HepG2 (cell line): ENCODE data around the gene NOL4L. TPM values are rescaled to one million over a fixed set of nuclear protein-coding genes. Genes with fewer than 3 reads are reported as not detected.

ENCODE experiments used
- ATF7-NPFF ChIP-seq: sonication (generic); formaldehyde crosslinking; IDR thresholded peaks from 2 replicates; pipeline ENCODE4 v1.8.1; 2023; ENCODE audit warnings: mild to moderate bottlenecking, low read depth, missing genetic modification reagents, moderate library complexity
- BCL6 ChIP-seq: IDR thresholded peaks from 2 replicates; pipeline ENCODE4 v1.6.1; 2016; ENCODE audit warnings: missing genetic modification reagents, missing compliant biosample characterization
- BRD4 ChIP-seq: sonication (generic); formaldehyde crosslinking; IDR thresholded peaks from 2 replicates; pipeline ENCODE4 v1.4.0; 2020; ENCODE audit warnings: missing genetic modification reagents
- KDM4B ChIP-seq: sonication (generic); formaldehyde crosslinking; IDR thresholded peaks from 2 replicates; pipeline ENCODE4 v1.4.0; 2020; ENCODE audit warnings: missing genetic modification reagents
- MXI1 ChIP-seq: IDR thresholded peaks from 3 replicates; pipeline ENCODE4 v1.6.1; 2012; ENCODE audit warnings: low read depth, low read length, inconsistent platforms, borderline replicate concordance
- NRL ChIP-seq: sonication (generic); formaldehyde crosslinking; IDR thresholded peaks from 2 replicates; pipeline ENCODE4 v1.5.0; 2020; ENCODE audit warnings: missing genetic modification reagents, mild to moderate bottlenecking, moderate library complexity, borderline replicate concordance
- ZFAT ChIP-seq: sonication (generic); formaldehyde crosslinking; conservative IDR thresholded peaks from 2 replicates; pipeline ENCODE4 v1.8.1; 2023; ENCODE audit warnings: missing genetic modification reagents, inconsistent platforms
- ZMAT3 ChIP-seq: sonication (generic); formaldehyde crosslinking; conservative IDR thresholded peaks from 2 replicates; pipeline ENCODE4 v1.7.0; 2021; ENCODE audit warnings: missing genetic modification reagents
- ZNF232 ChIP-seq: sonication (generic); formaldehyde crosslinking; IDR thresholded peaks from 2 replicates; pipeline ENCODE4 v1.4.0; 2020; ENCODE audit warnings: missing genetic modification reagents, borderline replicate concordance
- ZNF292 ChIP-seq: sonication (generic); formaldehyde crosslinking; IDR thresholded peaks from 2 replicates; pipeline ENCODE4 v1.8.1; 2022; ENCODE audit warnings: mild to moderate bottlenecking, low read depth, missing genetic modification reagents, borderline replicate concordance
- ZNF343 ChIP-seq: sonication (generic); formaldehyde crosslinking; IDR thresholded peaks from 2 replicates; pipeline ENCODE4 v1.4.0; 2020; ENCODE audit warnings: mild to moderate bottlenecking, missing genetic modification reagents
- ZNF44 ChIP-seq: sonication (generic); formaldehyde crosslinking; IDR thresholded peaks from 2 replicates; pipeline ENCODE4 v1.5.1; 2020; ENCODE audit warnings: mild to moderate bottlenecking, missing genetic modification reagents
- ZNF441 ChIP-seq: sonication (generic); formaldehyde crosslinking; IDR thresholded peaks from 2 replicates; pipeline ENCODE4 v1.7.0; 2021; ENCODE audit warnings: missing genetic modification reagents, borderline replicate concordance
- ZNF550 ChIP-seq: sonication (generic); formaldehyde crosslinking; IDR thresholded peaks from 2 replicates; pipeline ENCODE4 v1.4.0; 2020; ENCODE audit warnings: mild to moderate bottlenecking, missing genetic modification reagents, borderline replicate concordance
- ZNF709 ChIP-seq: sonication (generic); formaldehyde crosslinking; IDR thresholded peaks from 2 replicates; pipeline ENCODE4 v1.5.0; 2020; ENCODE audit warnings: mild to moderate bottlenecking, missing genetic modification reagents
- polyA plus RNA-seq, 8 experiments: library from polyadenylated mRNA; depleted of rRNA in 3 of 8; stranded (reverse) in 7 of 8; unstranded in 1 of 8; fragments of >200 nt; fragmentation: Illumina TruSeq in 4 of 8; extraction: Trizol in 4 of 8; gene quantifications; 2 replicates each; pipeline versions ENCODE4 v1.2.1 to v1.2.3, GENCODE V29; 2011 to 2016; ENCODE audit warnings: low read depth in 4 of 8, missing spikeins in 1 of 8, mixed read lengths in 1 of 8; ENCODE audit not compliant: insufficient read depth in 1 of 8
- total RNA-seq, 5 experiments: library from RNA; depleted of rRNA; stranded (reverse); fragments of >200 nt; fragmentation: Illumina TruSeq; extraction: Trizol; gene quantifications; 2 replicates each; pipeline ENCODE4 v1.2.3, GENCODE V29; 2016; ENCODE audit warnings: low read depth in 1 of 5
- TF ChIP-seq, protein P1 (sequence below): sonication (generic); formaldehyde crosslinking; conservative IDR thresholded peaks from 2 replicates; pipeline ENCODE4 v1.8.0; 2022; ENCODE audit warnings: low read depth, missing genetic modification reagents
- TF ChIP-seq, protein P2 (sequence below): sonication (generic); formaldehyde crosslinking; IDR thresholded peaks from 2 replicates; pipeline ENCODE4 v1.4.0; 2020; ENCODE audit warnings: missing genetic modification reagents
- TF ChIP-seq, protein P3 (sequence below): sonication (generic); formaldehyde crosslinking; IDR thresholded peaks from 2 replicates; pipeline ENCODE4 v1.4.0; 2020; ENCODE audit warnings: missing genetic modification reagents
- TF ChIP-seq, protein P4 (sequence below): sonication (generic); formaldehyde crosslinking; IDR thresholded peaks from 2 replicates; pipeline ENCODE4 v1.4.0; 2020; ENCODE audit warnings: missing genetic modification reagents; ENCODE audit errors: not compliant biosample characterization

NOL4L gene
- total and polyA plus RNA-seq, 2 of the 13 experiments (the other 11 are each of a cell fraction or from before 2014, with no cell fraction given) = 16.6 to 35.4 TPM

DNA sequence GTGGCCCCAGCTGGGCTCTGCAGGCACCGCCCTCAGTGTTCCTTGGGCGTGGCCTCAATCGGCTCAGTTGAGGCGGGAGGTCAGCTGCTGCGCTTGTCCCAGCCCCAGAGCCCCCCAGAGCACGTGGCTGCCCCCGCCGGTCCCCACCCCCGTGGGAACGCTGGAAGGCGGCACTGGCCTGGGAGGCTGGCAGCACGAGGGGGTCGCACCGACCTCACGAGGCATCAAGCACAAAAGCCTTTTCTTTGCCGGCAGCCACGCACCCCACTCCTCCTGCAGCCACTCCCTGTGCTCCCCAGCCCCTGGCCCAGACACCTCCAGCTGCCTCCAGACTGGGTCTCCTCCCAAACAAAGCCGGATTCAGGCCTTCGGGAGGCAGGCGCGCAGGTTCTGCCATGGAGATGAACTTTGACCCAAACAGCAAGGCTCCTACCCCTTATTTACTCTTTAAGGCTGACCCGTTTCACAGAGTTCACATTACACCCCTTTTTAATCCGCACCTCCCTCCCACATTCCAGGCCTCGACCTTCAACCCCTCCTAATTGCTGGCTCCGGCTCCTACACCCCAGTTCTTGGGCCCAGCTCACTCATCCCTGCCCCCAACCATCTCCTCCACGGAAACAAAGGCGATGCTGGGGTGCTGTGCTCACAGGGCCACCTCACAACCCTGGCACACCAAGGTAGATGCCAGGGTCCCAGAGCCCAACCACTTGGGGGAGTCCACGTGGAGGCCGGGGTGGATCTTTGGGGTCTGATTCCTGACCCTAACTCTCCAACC, 111.7 kb downstream of the NOL4L start (continued):
- TF ChIP-seq, protein P1, sequence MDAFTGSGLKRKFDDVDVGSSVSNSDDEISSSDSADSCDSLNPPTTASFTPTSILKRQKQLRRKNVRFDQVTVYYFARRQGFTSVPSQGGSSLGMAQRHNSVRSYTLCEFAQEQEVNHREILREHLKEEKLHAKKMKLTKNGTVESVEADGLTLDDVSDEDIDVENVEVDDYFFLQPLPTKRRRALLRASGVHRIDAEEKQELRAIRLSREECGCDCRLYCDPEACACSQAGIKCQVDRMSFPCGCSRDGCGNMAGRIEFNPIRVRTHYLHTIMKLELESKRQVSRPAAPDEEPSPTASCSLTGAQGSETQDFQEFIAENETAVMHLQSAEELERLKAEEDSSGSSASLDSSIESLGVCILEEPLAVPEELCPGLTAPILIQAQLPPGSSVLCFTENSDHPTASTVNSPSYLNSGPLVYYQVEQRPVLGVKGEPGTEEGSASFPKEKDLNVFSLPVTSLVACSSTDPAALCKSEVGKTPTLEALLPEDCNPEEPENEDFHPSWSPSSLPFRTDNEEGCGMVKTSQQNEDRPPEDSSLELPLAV (CRISPR knock-in tag) = no peak
- peak; percentile 62 for TF ChIP-seq BCL6 (CRISPR knock-in tag)
- peak; percentile 63; the same call in 1 of the 3 replicates for TF ChIP-seq MXI1
- peak; percentile 37; the same call in 1 of the 2 replicates for TF ChIP-seq ZNF441 (CRISPR knock-in tag)
- peak; percentile 39; the same call in 1 of the 2 replicates for TF ChIP-seq ZNF232 (CRISPR knock-in tag)
- TF ChIP-seq BRD4 = peak; percentile 62
- TF ChIP-seq ZNF292 = peak; percentile 85
- TF ChIP-seq ZMAT3 (CRISPR knock-in tag) = peak; percentile 21; the same call in 1 of the 2 replicates
- no peak; the same call in 1 of the 2 replicates for TF ChIP-seq NRL (CRISPR knock-in tag)
- TF ChIP-seq ZNF44 (CRISPR knock-in tag) = no peak
- peak; percentile 74; the same call in 1 of the 2 replicates for TF ChIP-seq ZNF709 (CRISPR knock-in tag)
- TF ChIP-seq ZFAT (CRISPR knock-in tag) = no peak
- TF ChIP-seq, protein P2, sequence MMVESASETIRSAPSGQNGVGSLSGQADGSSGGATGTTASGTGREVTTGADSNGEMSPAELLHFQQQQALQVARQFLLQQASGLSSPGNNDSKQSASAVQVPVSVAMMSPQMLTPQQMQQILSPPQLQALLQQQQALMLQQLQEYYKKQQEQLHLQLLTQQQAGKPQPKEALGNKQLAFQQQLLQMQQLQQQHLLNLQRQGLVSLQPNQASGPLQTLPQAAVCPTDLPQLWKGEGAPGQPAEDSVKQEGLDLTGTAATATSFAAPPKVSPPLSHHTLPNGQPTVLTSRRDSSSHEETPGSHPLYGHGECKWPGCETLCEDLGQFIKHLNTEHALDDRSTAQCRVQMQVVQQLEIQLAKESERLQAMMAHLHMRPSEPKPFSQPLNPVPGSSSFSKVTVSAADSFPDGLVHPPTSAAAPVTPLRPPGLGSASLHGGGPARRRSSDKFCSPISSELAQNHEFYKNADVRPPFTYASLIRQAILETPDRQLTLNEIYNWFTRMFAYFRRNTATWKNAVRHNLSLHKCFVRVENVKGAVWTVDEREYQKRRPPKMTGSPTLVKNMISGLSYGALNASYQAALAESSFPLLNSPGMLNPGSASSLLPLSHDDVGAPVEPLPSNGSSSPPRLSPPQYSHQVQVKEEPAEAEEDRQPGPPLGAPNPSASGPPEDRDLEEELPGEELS = peak; percentile 95
- TF ChIP-seq, protein P3, sequence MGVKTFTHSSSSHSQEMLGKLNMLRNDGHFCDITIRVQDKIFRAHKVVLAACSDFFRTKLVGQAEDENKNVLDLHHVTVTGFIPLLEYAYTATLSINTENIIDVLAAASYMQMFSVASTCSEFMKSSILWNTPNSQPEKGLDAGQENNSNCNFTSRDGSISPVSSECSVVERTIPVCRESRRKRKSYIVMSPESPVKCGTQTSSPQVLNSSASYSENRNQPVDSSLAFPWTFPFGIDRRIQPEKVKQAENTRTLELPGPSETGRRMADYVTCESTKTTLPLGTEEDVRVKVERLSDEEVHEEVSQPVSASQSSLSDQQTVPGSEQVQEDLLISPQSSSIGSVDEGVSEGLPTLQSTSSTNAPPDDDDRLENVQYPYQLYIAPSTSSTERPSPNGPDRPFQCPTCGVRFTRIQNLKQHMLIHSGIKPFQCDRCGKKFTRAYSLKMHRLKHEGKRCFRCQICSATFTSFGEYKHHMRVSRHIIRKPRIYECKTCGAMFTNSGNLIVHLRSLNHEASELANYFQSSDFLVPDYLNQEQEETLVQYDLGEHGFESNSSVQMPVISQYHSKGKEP (CRISPR knock-in tag) = no peak
- no peak; the same call in none of the 2 replicates for TF ChIP-seq KDM4B (CRISPR knock-in tag)
- peak; percentile 64; the same call in 1 of the 2 replicates for TF ChIP-seq ATF7-NPFF (CRISPR knock-in tag)
- 0 out of 2 replicates have a peak, but pooled peaks have one; percentile 63 for TF ChIP-seq ZNF550 (CRISPR knock-in tag)
- TF ChIP-seq, protein P4, sequence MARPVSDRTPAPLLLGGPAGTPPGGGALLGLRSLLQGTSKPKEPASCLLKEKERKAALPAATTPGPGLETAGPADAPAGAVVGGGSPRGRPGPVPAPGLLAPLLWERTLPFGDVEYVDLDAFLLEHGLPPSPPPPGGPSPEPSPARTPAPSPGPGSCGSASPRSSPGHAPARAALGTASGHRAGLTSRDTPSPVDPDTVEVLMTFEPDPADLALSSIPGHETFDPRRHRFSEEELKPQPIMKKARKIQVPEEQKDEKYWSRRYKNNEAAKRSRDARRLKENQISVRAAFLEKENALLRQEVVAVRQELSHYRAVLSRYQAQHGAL (CRISPR knock-in tag) = no peak
- no peak for TF ChIP-seq ZNF343 (CRISPR knock-in tag)
